D721Med (cell line): Measurements from ENCODE around the gene RNF149.

Experiments
- DNase-seq: peaks from one replicate; pipeline ENCODE4 v3.0.0; 2011; ENCODE audit warnings: low spot score; ENCODE audit not compliant: insufficient read length
- FAIRE-seq: peaks from 2 replicates; lab custom pipeline; 2011; peaks lifted over from hg19 to GRCh38; lab: Jason Lieb, UNC
- TF ChIP-seq, protein P1 (sequence below): IDR thresholded peaks from 2 replicates; pipeline ENCODE4 v1.5.1; 2012; ENCODE audit warnings: mild to moderate bottlenecking, control low read depth; ENCODE audit not compliant: insufficient read depth; ENCODE audit errors: missing control alignments

RNF149 gene

DNA sequence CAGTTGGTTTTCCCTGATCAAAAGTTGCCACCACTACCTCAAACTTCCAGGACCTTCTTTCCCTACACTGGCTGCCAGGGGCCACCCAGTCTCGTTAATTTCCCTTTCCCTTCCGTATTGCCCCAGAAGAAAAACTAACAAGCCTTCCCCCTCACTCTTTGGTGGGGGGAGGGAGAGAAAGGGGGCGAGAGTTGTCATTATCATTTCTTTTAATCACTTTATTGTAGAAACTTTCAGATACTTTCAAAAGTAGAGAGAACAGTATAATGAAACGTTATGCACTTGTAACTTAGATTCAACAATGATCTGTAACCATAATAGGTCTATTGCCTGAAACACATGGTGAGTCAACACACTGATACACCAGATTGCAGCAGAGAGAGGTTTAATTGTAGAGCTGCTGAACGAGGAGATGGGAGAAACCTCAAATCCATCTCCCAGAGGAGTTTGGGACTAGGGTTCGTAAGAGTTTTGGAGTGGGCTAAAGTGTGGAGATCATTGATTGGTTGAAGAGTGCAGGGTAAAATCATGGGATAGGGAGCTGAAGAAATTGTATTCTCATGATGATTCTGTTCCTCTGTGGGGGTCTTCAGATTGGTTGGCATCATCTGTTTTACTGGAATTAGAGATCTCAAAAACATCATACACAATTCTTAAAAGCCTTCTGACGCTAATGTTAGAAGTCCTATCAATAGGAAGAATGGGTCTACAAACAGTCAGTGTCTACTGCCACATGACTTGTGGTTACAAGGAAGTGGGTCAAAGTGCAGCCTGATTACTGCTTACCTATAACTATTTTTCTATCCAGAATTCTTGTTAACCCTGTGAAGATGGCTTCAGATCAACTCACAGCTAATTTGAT, 2.6 kb upstream of the RNF149 start:
- FAIRE-seq (no peak), DNase-seq (no peak)
- TF ChIP-seq, protein P1, sequence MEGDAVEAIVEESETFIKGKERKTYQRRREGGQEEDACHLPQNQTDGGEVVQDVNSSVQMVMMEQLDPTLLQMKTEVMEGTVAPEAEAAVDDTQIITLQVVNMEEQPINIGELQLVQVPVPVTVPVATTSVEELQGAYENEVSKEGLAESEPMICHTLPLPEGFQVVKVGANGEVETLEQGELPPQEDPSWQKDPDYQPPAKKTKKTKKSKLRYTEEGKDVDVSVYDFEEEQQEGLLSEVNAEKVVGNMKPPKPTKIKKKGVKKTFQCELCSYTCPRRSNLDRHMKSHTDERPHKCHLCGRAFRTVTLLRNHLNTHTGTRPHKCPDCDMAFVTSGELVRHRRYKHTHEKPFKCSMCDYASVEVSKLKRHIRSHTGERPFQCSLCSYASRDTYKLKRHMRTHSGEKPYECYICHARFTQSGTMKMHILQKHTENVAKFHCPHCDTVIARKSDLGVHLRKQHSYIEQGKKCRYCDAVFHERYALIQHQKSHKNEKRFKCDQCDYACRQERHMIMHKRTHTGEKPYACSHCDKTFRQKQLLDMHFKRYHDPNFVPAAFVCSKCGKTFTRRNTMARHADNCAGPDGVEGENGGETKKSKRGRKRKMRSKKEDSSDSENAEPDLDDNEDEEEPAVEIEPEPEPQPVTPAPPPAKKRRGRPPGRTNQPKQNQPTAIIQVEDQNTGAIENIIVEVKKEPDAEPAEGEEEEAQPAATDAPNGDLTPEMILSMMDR: no peak

DNA sequence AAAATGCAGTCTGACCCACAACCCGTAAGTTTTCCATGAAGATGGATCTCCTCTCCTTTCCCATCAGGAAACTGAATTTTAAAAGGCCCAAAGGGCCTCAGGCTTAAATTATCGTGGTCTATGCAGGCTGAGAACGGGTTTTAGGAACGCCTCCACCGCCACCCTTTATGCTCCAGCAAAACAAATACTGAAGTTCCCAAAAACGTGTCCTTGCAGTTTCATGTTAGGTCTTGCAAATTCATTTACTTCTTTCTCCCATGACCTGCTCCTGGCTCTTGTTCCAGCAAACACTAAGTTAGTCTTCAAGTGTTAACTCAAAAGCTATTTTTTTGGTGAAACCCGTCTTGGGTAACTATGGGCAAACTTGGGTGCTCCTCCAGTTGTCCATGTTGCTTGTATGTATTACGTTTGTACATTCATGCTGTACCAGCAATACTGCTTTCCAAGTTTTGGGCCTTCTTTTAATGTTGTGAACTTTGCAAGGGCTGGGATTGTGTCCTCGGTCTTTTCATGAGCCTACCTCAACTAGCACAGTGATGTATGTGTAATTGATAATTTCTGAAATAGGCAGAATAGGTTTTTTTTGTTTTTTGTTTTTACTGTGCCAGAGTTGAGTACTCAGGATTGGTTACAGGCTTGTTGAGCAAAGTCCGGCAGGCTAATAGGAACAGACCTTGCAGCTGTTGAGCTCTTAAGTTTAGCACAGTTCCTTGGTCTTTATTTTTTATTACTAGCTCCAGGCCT, 1.8 kb upstream of the RNF149 start:
- DNase-seq: no peak
- TF ChIP-seq, protein P1: no peak
- FAIRE-seq: no peak

DNA sequence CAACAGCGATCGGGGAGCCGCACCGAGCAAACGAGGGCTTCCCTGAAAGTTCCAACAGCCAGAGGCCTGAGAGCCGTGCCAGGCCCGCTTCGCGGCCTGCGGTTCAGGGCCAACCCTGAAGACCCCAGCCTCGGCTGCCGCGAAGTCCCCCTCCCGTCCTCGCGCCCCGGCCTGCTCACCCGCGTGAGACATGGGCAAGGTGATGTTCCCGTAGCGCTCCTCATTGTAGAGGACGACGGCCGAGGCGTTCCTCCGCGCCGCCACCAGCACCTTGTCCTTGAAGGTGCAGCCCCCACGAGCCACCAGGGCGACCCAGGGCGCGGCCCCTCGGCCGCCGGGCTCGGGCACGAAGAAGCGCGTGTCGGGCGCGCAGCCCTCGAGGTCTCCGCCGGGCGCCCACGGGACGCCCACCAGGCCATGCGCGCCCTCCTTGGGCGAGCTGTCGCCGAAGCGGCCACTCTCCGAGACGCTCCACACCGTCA, 510 bp downstream of the RNF149 start:
- no peak for FAIRE-seq
- TF ChIP-seq, protein P1: no peak
- DNase-seq: no peak

DNA sequence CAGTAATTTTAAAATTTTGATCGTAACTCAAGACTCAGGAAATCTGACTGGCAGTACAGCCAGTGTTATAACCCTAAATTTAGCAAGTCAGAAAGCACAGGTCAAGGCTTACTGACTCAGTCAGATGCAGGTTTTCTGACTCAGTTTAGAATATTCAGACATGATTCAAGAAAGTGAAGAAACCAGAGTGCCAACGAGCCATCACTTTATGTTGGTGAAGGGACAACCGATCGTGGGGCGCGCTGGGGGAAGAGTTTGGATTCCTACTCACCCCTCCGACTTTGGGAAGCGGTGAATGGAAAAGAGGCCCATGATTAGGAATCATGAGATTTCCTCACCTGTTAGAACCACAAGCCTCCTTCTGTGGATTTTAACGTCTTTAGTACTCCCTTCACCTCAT, 998 bp downstream of the RNF149 start:
- no peak for FAIRE-seq
- TF ChIP-seq, protein P1: no peak
- DNase-seq: no peak

DNA sequence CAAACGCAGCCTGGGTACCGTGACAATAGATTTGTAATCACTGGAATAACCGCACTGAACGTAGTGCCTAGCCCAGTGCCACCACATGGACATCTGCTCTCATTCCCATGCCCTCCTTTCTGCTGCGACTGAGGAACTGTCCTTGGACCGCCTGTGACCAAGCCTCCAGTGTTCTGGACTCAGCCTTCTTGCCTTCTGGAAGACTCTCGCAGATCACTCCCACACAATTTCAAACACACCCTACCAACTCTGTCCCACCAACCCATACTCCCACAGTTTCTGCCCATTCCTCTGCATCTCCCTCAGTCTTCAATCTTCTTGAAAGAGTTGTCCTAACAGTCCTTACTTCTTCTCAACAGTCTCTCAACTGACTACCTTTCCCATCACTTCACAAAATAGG, 2.1 kb downstream of the RNF149 start:
- DNase-seq (no peak), FAIRE-seq (no peak)

DNA sequence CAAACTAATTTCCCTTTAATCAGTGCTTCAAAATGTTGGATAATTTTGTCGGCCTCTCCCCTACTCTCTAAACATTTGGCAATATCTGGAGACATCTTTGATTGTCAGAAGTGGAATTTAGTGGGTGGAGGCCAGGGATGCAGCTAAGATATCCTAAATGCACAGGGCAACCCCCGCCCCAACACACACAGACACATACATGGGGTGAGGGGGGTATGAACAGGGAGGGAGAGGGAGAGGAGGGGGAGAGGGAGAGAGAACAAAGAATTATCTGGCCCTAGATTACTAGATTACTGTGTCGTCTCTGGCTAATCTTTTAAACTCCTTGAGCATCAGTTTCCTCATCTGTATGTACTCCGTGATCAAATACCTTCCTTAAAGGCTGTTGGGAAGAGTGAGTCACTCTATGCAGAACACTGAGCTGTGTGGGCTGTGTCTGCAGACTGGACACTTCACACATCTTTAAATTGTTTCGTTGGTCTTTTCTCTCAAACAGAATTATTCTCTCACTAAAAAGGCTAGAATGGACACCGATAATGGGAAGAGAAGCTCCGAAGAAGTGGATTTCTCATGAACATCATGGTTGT, 2.9 kb downstream of the RNF149 start:
- FAIRE-seq: no peak
- TF ChIP-seq, protein P1: no peak
- no peak for DNase-seq

More for the DNA sequence above, 2.1 kb downstream of the RNF149 start:
- TF ChIP-seq, protein P1: no peak
